ENCODE data around the gene FOXL2NB.

Gene FOXL2NB

DNA sequence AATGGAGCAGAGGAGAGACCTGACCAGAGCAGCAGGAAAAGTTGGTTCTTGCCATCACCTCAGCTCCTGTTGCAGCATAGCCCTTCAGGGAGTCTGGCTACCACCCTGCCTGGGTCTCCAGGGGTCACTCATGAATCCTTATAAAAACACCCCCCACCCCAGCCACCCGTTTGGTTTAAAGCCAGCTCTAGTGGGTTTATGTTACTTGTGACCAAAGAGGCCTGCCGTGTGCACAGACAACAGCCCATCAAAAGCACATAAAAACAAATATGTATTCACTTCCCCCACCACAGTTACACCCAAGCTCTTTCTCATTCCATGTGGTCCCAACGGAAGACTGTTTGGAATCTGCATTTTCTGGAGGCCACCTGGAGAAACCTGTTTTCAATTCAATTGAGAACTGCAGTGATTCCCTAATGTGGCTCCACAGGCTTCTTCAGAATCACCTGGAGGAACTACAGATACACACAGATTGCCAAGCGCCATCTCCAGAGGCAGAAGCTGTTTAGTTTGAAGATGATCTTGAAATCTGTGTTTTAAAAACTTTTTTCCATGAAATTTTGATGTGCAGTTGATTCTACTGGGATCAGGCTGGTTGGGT, 13.8 kb upstream of the FOXL2NB start:
- DNase-seq (ENCODE audit: low spot score), result no peak

- DNase-seq (ENCODE audit: low spot score), result no peak
Observed at GRCh38 chr3:138933981-138934691, 12.9 kb upstream of the FOXL2NB start.

- no peak for DNase-seq (ENCODE audit: low spot score)
Observed at GRCh38 chr3:138935505-138935862, 11.5 kb upstream of the FOXL2NB start.

GRCh38 chr3:138935863-138936740, 10.9 kb upstream of the FOXL2NB start:
- DNase-seq (ENCODE audit: low spot score), result peak; percentile 95

GRCh38 chr3:138936741-138937689, 10.0 kb upstream of the FOXL2NB start:
- no peak for DNase-seq (ENCODE audit: low spot score)

GRCh38 chr3:138937690-138938055, 9.3 kb upstream of the FOXL2NB start:
- DNase-seq (ENCODE audit: low spot score), result no peak

DNA sequence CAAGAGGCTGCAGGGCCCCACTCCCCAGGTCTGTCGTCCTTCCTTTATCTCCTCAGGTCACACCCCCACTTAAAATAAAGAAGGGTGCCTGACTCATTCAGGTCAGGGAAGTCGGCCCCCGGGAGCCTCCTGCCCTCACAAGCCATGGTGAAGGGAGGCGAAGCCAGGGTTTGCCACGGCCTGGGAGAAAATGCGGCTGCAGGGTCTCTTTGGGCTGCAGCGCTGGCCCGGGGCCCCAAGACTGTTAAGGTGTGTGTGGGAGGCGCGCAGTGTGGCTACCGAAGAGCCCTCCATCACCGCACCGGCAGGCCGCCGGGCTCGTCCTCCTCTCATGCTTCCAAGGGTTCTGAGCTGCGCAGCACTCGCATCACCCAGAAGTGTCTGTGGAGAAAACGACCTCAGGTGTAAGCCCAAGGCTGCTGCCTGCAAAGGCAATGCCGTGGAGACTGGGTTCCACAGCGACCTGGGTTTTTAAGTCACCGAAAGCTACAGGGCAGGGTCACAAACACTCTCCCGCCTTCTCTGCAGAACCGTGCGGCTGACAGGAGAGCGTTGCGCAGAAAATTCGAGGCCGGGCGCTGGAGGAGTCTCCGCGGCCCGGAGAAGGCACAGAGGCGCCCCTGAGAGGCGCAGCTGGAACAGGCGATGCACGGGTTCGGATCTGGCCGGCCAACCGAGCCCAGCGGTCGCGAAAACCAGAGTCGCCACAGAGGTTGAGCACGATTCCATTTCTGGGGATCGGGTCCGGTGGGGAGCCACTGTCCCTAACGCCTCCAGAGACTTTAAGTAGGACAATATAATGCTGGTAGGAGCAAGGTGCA, 8.8 kb upstream of the FOXL2NB start:
- no peak for DNase-seq (ENCODE audit: low spot score)

- DNase-seq (ENCODE audit: low spot score), result no peak
Observed at GRCh38 chr3:138938877-138939560, 8.0 kb upstream of the FOXL2NB start.

GRCh38 chr3:138939561-138940241, 7.3 kb upstream of the FOXL2NB start:
- no peak for DNase-seq (ENCODE audit: low spot score)

DNA sequence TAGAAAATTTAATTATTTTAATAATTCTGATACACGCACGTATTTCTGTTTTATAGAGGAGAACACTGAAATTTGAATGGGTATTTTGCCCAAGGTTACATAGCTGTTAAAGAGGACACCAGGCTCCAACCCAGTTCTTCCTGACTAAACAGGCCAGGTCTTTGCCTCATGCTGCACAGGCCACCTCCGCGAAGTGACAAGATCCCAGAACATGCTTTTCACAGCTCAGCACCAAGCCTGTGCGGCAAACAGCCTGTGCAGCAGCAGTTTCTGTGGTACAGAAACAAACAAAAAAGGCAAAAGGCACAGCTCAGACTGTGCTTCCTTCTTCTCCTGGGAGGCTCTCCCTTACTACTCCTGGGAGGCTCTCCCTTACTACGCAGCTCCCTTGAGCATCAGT, 6.6 kb upstream of the FOXL2NB start:
- DNase-seq (ENCODE audit: low spot score), result no peak

- no peak for DNase-seq (ENCODE audit: low spot score)
Observed at GRCh38 chr3:138941259-138941885, 5.6 kb upstream of the FOXL2NB start.

- DNase-seq (ENCODE audit: low spot score), result no peak
Observed at GRCh38 chr3:138942271-138942670, 4.7 kb upstream of the FOXL2NB start.

DNA sequence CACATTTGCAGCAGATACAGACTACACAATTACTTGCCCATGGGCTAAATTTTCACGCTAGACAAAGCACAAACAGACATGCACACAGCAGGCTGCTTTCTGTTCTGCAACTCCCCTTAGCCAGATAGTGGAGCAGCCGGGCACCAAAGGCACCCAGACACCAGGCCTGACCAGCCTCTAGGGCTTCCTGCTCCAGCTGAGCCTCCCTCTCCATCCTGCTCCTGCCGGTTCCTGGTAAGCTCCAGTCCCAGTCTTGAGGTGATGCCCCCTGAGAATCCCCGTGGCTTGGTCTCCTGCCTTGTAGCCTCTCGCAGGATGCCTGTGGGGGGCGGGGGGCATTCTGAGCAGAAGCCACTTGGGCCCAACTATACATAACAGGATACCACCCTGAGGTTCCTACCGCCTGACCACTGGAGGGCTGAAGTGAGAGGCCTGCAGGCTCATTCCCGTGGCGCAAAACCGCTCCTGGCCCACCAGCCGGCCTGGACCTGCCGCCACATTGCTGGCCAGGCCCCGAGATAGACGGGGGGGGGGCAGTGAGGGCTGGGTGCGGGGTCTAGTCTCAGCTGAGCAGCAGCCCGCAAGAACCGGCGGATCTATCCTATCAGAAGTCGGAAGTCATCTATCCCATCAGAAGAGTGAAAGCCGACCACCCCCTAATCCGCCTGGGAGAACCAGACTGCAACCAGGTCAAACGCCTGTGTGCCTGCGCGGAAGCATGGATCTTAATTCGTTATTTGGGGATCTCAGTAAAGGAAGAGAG, 4.0 kb upstream of the FOXL2NB start:
- DNase-seq (ENCODE audit: low spot score), result no peak

- no peak for DNase-seq (ENCODE audit: low spot score)
Observed at GRCh38 chr3:138943724-138944653, 3.0 kb upstream of the FOXL2NB start.

DNA sequence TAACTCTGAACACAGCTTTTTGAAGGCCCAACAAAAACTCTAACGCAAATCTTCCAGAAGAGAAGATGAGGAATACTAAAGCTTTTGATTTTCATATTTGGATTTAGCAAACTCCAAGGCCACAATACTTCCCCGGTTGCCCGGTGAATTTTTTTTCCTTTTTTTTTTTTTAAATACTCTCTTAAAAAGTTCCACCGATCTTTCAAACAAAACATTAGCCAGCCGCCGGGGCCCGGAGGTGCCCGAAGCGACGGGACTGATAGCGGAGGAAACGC, 2.4 kb upstream of the FOXL2NB start:
- no peak for DNase-seq (ENCODE audit: low spot score)

- DNase-seq (ENCODE audit: low spot score), result no peak
Observed at GRCh38 chr3:138944929-138945708, 1.9 kb upstream of the FOXL2NB start.

Measured in AG20443 (cell line).